ENCODE measurements around the gene SRC.
A peak's percentile ranks its signal among the peaks of the same experiment; 100 is the strongest.

SRC gene

GRCh38 chr20:37315452-37316110 is 30.4 kb upstream of the SRC start:
- no peak for DNase-seq

- peak; percentile 19 for DNase-seq
These were observed 29.7 kb upstream of the SRC start for GRCh38 chr20:37316116-37316774.

DNA sequence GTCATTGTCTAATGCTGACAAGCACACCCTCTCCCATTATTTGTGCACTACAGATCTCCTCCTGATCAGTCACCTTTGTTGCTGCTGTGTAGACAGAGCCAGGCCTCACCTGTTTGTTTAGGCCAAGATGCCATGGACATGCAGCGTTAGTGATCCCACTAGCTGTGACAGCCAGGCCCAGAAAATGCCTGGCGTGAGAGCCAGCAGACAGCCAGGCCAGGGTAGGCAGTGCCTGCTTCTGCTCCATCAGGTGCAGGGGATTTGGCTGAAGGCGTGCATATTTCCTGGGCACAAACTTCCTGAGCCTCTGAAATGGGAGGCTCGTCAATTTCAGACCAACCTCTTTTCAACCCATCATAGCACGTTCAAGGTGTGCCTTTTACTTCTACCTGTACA is 29.2 kb upstream of the SRC start:
- DNase-seq = no peak

DNA sequence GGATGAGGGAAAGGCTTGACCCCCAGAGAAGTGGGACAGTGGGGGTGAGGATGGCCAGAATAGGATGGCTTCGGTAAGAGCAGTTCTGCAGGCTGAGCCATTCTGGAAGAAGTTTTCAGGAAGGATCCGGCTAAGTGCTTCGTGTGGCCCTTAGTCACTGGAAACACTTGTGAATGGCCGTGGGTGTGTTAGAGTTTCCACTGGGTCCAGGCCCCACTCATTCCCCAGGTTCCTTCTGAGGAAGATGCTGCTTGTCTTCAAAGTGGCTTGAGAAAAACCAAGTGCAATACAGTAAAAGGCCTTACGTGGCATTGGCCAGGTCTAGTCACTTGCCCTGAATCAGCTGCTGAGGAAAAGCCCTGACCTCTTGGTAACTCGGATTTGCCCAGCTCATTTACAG is 28.6 kb upstream of the SRC start:
- DNase-seq = no peak

DNA sequence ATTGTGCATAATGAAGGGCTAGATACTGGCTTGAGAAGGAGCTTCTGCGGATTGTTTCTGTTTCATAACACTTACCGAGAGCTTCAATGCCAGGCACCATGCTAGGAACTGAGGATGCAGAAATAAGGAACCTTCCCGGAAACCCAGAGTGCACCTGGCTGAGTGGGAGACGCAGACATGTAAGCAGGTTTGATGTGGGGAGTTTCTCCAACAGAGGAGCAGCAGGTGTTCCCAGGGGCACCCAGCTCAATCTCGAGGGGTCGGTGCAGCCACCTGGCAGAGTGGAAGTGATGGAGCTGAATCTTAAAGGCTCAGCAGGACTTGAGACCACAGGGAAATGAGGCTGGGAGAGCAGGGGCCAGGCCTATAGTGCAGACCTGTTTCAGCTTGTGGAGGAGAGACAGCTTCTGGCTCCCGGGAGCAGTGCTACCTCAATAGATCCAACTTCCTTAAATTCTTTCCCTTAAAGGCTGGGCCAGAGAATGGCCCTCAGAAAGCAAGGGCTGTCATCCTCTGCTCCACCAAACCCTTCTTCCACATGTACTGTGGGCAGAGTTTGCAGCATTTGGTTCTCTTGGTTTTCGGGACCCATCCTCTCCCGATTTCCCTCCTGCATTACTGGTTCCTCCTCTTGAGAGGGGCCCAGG is 27.8 kb upstream of the SRC start:
- no peak for DNase-seq

- no peak for DNase-seq
These were observed 26.7 kb upstream of the SRC start for GRCh38 chr20:37319151-37319671.

- no peak for DNase-seq
These were observed 22.0 kb upstream of the SRC start for GRCh38 chr20:37323985-37324384.

GRCh38 chr20:37325206-37325605 is 20.7 kb upstream of the SRC start:
- DNase-seq = no peak

DNA sequence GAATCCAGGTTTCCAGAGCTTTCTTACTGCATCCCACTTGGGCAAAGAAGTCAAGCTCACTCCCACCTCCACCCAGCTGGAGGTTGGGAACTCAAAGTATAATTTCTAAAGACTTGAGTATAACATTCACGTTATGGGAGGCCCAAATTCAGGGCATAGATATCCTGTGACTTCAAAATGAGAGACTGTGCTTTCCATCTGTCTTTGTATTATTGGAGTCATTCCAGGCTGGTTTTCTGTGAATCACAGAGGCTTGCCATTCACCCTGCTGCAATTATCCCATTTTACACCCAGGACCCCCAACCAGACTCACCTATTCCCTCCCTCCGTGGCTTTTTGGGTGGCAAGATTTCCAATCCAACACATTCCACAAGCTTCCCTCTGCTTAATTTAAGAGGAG is 19.3 kb upstream of the SRC start:
- DNase-seq = no peak

GRCh38 chr20:37327748-37328147 is 18.2 kb upstream of the SRC start:
- no peak for DNase-seq

GRCh38 chr20:37328149-37328945 is 17.6 kb upstream of the SRC start:
- DNase-seq = no peak

GRCh38 chr20:37329481-37330165 is 16.3 kb upstream of the SRC start:
- DNase-seq = no peak

GRCh38 chr20:37330316-37330715 is 15.6 kb upstream of the SRC start:
- no peak for DNase-seq

GRCh38 chr20:37331060-37331857 is 14.7 kb upstream of the SRC start:
- DNase-seq = no peak

DNA sequence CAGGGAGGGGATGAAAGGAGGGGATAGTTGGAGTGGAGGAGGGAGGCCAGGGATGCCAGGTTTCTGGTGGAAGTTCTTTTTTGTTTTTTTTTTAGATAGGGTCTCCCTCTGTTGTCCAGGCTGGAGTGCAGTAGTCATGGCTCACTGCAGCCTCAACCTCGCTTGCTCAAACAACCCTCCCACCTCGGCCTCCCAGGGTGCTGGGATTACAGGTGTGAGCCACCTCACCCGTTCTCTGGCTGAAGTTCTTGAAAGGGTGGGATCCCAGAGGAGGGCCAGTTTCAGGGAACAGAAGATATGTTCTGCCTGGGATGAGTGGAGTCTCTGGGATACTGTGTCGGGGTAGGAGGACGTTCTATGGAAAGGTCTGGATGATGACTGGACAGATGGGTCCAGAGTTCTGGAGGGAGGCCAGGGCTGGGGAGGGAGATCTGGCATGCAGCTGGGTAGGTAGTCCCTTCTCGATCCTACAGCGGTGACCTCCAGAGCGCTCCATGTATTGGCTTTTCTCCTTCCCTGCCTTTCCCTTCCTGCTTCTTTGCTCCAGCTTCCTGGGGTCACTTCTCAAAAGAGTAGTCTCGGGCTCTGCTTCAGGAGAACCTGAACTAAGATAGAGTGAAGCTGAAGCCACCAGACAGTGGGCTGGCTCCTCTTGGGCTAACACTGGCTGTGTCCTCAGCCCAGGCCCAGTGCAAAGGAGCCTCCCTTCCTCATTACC is 12.7 kb upstream of the SRC start:
- no peak for DNase-seq

GRCh38 chr20:37333848-37334318 is 12.1 kb upstream of the SRC start:
- no peak for DNase-seq

GRCh38 chr20:37334450-37334849 is 11.5 kb upstream of the SRC start:
- no peak for DNase-seq

DNA sequence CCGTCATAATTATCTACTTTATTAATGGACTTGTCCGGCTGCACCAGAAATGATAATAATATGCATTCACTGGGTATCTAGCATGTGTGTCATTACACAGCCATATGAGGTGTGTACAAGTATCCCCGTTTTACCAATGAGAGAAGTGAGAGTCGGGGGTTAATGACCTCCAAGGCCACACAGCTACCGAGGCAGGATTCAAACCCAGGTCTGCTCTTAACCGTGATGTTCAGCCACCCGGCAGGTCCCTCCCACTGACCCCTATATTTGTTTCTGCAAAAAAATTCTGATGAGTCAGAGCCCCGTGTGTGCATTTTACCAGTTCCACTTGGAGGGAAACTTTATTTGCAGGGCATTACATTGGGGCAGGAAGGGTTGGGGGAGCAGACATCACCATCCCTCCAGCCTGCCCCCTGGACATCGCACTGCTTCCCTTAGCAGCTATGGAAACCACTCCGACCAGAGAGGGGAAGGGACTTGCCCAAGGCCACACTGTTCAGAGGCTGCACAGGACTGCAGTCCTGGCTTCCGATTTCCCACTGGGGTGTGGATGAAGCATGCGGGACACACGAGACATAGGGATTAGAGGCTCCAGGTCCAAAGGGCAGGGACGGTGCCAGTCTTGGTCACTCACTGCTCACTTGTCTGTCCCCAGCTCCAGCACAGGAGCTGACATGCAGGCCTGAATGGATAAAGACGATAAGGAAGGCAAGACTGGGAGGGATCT is 10.1 kb upstream of the SRC start:
- no peak for DNase-seq

- DNase-seq = peak; percentile 61
These were observed 9.4 kb upstream of the SRC start for GRCh38 chr20:37336369-37337207.
